Gastrocnemius medialis (tissue), 4 donors: ENCODE results near the gene ZSCAN12.
"Not testable (repeated sequence)": the region's sequence is repeated elsewhere in the genome, so short reads cannot be mapped to it uniquely, and the experiment has no call there.

Source experiments
- CTCF ChIP-seq, 5 experiments: fragments of 450-650 bp in 3 of 5; fragments of 200-600 bp in 2 of 5; sonication (generic) in 2 of 5; IDR thresholded peaks in 4 of 5; conservative IDR thresholded peaks in 1 of 5; 1 replicate in 4 of 5; 2 replicates in 1 of 5; pipeline ENCODE4 v1.5.1; 2016 to 2019; ENCODE audit warnings: antibody characterized with exemption in 5 of 5, mild to moderate bottlenecking in 3 of 5, moderate library complexity in 3 of 5
- POLR2A ChIP-seq, 2 donors: fragments of 450-650 bp; IDR thresholded peaks; one replicate each; pipeline ENCODE4 v1.6.1; 2017; ENCODE audit warnings: antibody characterized with exemption in 2 of 2, mild to moderate bottlenecking in 2 of 2, moderate library complexity in 2 of 2

- not testable (repeated sequence) for TF ChIP-seq CTCF (IDR thresholded peaks at IDR 0.05 in 4 of 5, conservative IDR thresholded peaks at IDR 0.05 in 1 of 5); POLR2A (IDR thresholded peaks at IDR 0.05)
Observed at GRCh38 chr6:28365590-28365989, 34.0 kb downstream of the ZSCAN12 start.
